ENCODE data around the gene C1orf115. TPM values are rescaled to one million over a fixed set of nuclear protein-coding genes. Genes with fewer than 3 reads are reported as not detected.
"Not testable (repeated sequence)": the region's sequence is repeated elsewhere in the genome, so short reads cannot be mapped to it uniquely, and the experiment has no call there.

Gene C1orf115
- total and polyA plus RNA-seq, 4 donors = 10.1 to 44.9 (median 20.7) TPM

- Histone ChIP-seq H3K4me1 (ENCODE audit: control insufficient read depth, insufficient read depth, low read length) (no peaks in the 10 kb centered on the region), H3K27ac (ENCODE audit: low read depth, low read length) (peak overlapping the region; percentile 61), H3K9me3 (ENCODE audit: control insufficient read depth, insufficient read depth, low read length) (no peaks in the 10 kb centered on the region), H3K4me3 (ENCODE audit: low read depth, low read length) (no peak overlapping the region), H3K36me3 (ENCODE audit: control insufficient read depth, insufficient read depth, low read length) (no peaks in the 10 kb centered on the region), H3K27me3 (ENCODE audit: control insufficient read depth, insufficient read depth, low read length) (no peaks in the 10 kb centered on the region)
- 94% methylated on average over 4 of the region's 7 CpGs for WGBS (ENCODE audit: insufficient coverage)
- no peak for DNase-seq (ENCODE audit: low read depth in 4 of 6, low spot score in 6 of 6)
Measured at GRCh38 chr1:220732621-220733020, 42.5 kb downstream of the C1orf115 start.

- Histone ChIP-seq H3K4me1 (ENCODE audit: control insufficient read depth, insufficient read depth, low read length) (no peaks in the 10 kb centered on the region), H3K4me3 (ENCODE audit: low read depth, low read length) (peak overlapping the region; percentile 6), H3K27me3 (ENCODE audit: control insufficient read depth, insufficient read depth, low read length) (no peaks in the 10 kb centered on the region), H3K27ac (ENCODE audit: low read depth, low read length) (no peak overlapping the region), H3K9me3 (ENCODE audit: control insufficient read depth, insufficient read depth, low read length) (no peaks in the 10 kb centered on the region), H3K36me3 (ENCODE audit: control insufficient read depth, insufficient read depth, low read length) (no peaks in the 10 kb centered on the region)
- 0% methylated on average over 7 of the region's 15 CpGs for WGBS (ENCODE audit: insufficient coverage)
- peak in 3 of 6 donors; percentile 45 to 88 (median 71) for DNase-seq (ENCODE audit: low read depth in 4 of 6, low spot score in 6 of 6)
Measured at GRCh38 chr1:220733086-220733601, 43.0 kb downstream of the C1orf115 start.

GRCh38 chr1:220734571-220735326 lies 44.6 kb downstream of the C1orf115 start:
- no peaks in the 10 kb centered on the region for H3K4me1 ChIP-seq (ENCODE audit: control insufficient read depth, insufficient read depth, low read length)
- H3K36me3 ChIP-seq (ENCODE audit: control insufficient read depth, insufficient read depth, low read length) = no peaks in the 10 kb centered on the region
- DNase-seq (ENCODE audit: low read depth in 4 of 6, low spot score in 6 of 6) = no peak
- no peaks in the 10 kb centered on the region for H3K27me3 ChIP-seq (ENCODE audit: control insufficient read depth, insufficient read depth, low read length)
- H3K9me3 ChIP-seq (ENCODE audit: control insufficient read depth, insufficient read depth, low read length) = no peaks in the 10 kb centered on the region
- no peak overlapping the region for H3K4me3 ChIP-seq (ENCODE audit: low read depth, low read length)
- H3K27ac ChIP-seq (ENCODE audit: low read depth, low read length) = no peak overlapping the region
- 87% methylated on average over 9 of the region's 11 CpGs for WGBS (ENCODE audit: insufficient coverage)

GRCh38 chr1:220736283-220736682 lies 46.1 kb downstream of the C1orf115 start:
- not testable (repeated sequence) for H3K9me3 ChIP-seq (ENCODE audit: control insufficient read depth, insufficient read depth, low read length); H3K4me3 ChIP-seq (ENCODE audit: low read depth, low read length); H3K36me3 ChIP-seq (ENCODE audit: control insufficient read depth, insufficient read depth, low read length); DNase-seq (ENCODE audit: low read depth in 4 of 6, low spot score in 6 of 6); H3K4me1 ChIP-seq (ENCODE audit: control insufficient read depth, insufficient read depth, low read length); H3K27me3 ChIP-seq (ENCODE audit: control insufficient read depth, insufficient read depth, low read length); H3K27ac ChIP-seq (ENCODE audit: low read depth, low read length)
- WGBS (ENCODE audit: insufficient coverage) = no CpG with 5 or more reads among the region's 7 CpGs

- H3K27me3 ChIP-seq (ENCODE audit: control insufficient read depth, insufficient read depth, low read length) = no peaks in the 10 kb centered on the region
- H3K36me3 ChIP-seq (ENCODE audit: control insufficient read depth, insufficient read depth, low read length) = no peaks in the 10 kb centered on the region
- H3K4me1 ChIP-seq (ENCODE audit: control insufficient read depth, insufficient read depth, low read length) = no peaks in the 10 kb centered on the region
- no peaks in the 10 kb centered on the region for H3K9me3 ChIP-seq (ENCODE audit: control insufficient read depth, insufficient read depth, low read length)
- no peak overlapping the region for H3K4me3 ChIP-seq (ENCODE audit: low read depth, low read length)
- no peak for DNase-seq (ENCODE audit: low read depth in 4 of 6, low spot score in 6 of 6)
- no peak overlapping the region for H3K27ac ChIP-seq (ENCODE audit: low read depth, low read length)
- no CpG with 5 or more reads among the region's 2 CpGs for WGBS (ENCODE audit: insufficient coverage)
Measured at GRCh38 chr1:220741349-220741748, 51.2 kb downstream of the C1orf115 start.

GRCh38 chr1:220741825-220742224 lies 51.7 kb downstream of the C1orf115 start:
- Histone ChIP-seq H3K4me3 (ENCODE audit: low read depth, low read length) (no peak overlapping the region), H3K27me3 (ENCODE audit: control insufficient read depth, insufficient read depth, low read length) (no peaks in the 10 kb centered on the region), H3K36me3 (ENCODE audit: control insufficient read depth, insufficient read depth, low read length) (no peaks in the 10 kb centered on the region), H3K4me1 (ENCODE audit: control insufficient read depth, insufficient read depth, low read length) (no peaks in the 10 kb centered on the region), H3K9me3 (ENCODE audit: control insufficient read depth, insufficient read depth, low read length) (no peaks in the 10 kb centered on the region), H3K27ac (ENCODE audit: low read depth, low read length) (no peak overlapping the region)
- DNase-seq (ENCODE audit: low read depth in 4 of 6, low spot score in 6 of 6) = no peak
- WGBS (ENCODE audit: insufficient coverage) = 100% methylated on average over 1 of the region's 1 CpG

GRCh38 chr1:220742520-220742919 lies 52.4 kb downstream of the C1orf115 start:
- peaks cover 3% of the 10 kb centered on the region for H3K4me1 ChIP-seq (ENCODE audit: control insufficient read depth, insufficient read depth, low read length)
- DNase-seq (ENCODE audit: low read depth in 4 of 6, low spot score in 6 of 6) = no peak
- no peak overlapping the region for H3K27ac ChIP-seq (ENCODE audit: low read depth, low read length)
- no peaks in the 10 kb centered on the region for H3K36me3 ChIP-seq (ENCODE audit: control insufficient read depth, insufficient read depth, low read length)
- H3K4me3 ChIP-seq (ENCODE audit: low read depth, low read length) = no peak overlapping the region
- no peaks in the 10 kb centered on the region for H3K27me3 ChIP-seq (ENCODE audit: control insufficient read depth, insufficient read depth, low read length)
- no peaks in the 10 kb centered on the region for H3K9me3 ChIP-seq (ENCODE audit: control insufficient read depth, insufficient read depth, low read length)
- WGBS (ENCODE audit: insufficient coverage) = 90% methylated on average over 2 of the region's 3 CpGs

- Histone ChIP-seq H3K36me3 (ENCODE audit: control insufficient read depth, insufficient read depth, low read length) (no peaks in the 10 kb centered on the region), H3K4me3 (ENCODE audit: low read depth, low read length) (no peak overlapping the region), H3K27ac (ENCODE audit: low read depth, low read length) (no peak overlapping the region), H3K27me3 (ENCODE audit: control insufficient read depth, insufficient read depth, low read length) (no peaks in the 10 kb centered on the region), H3K9me3 (ENCODE audit: control insufficient read depth, insufficient read depth, low read length) (no peaks in the 10 kb centered on the region), H3K4me1 (ENCODE audit: control insufficient read depth, insufficient read depth, low read length) (peaks cover 15% of the 10 kb centered on the region)
- no peak for DNase-seq (ENCODE audit: low read depth in 4 of 6, low spot score in 6 of 6)
- 100% methylated on average over 1 of the region's 3 CpGs for whole genome bisulfite sequencing (ENCODE audit: insufficient coverage)
Measured at GRCh38 chr1:220746851-220747250, 56.7 kb downstream of the C1orf115 start.

- WGBS (ENCODE audit: insufficient coverage) = 5% methylated on average over 12 of the region's 18 CpGs
- Histone ChIP-seq H3K27me3 (ENCODE audit: control insufficient read depth, insufficient read depth, low read length) (no peaks in the 10 kb centered on the region), H3K4me3 (ENCODE audit: low read depth, low read length) (peak overlapping the region; percentile 71), H3K4me1 (ENCODE audit: control insufficient read depth, insufficient read depth, low read length) (peaks cover 15% of the 10 kb centered on the region), H3K36me3 (ENCODE audit: control insufficient read depth, insufficient read depth, low read length) (no peaks in the 10 kb centered on the region), H3K27ac (ENCODE audit: low read depth, low read length) (peak overlapping the region; percentile 86), H3K9me3 (ENCODE audit: control insufficient read depth, insufficient read depth, low read length) (no peaks in the 10 kb centered on the region)
- DNase-seq (ENCODE audit: low read depth in 4 of 6, low spot score in 6 of 6) = peak in 1 of 6 donors; percentile 36
Measured at GRCh38 chr1:220747437-220748088, 57.4 kb downstream of the C1orf115 start.

Measured in spinal cord (tissue), 10 donors.